Caco-2 (cell line): ENCODE results near the gene AGK. TPM values are rescaled to one million over a fixed set of nuclear protein-coding genes. Genes with fewer than 3 reads are reported as not detected.
A peak's percentile ranks its signal among the peaks of the same experiment; 100 is the strongest.

Experiments
- BruUV-seq: library from RNA; stranded (reverse); fragments of 400-500 nt; replicated peaks from 2 replicates; lab custom pipeline; 2021; lab: Mats Ljungman, UMichigan
- CTCF ChIA-PET: fragments of 300-600 bp; sonication (Branson Sonifier 250); formaldehyde crosslinking; loops from one replicate; lab custom pipeline; 2022; ENCODE audit warnings: antibody characterized with exemption; lab: Charles Lee
- POLR2A ChIA-PET: fragments of 300-600 bp; sonication (Branson Sonifier 250); formaldehyde crosslinking; loops from one replicate; lab custom pipeline; 2022; ENCODE audit warnings: antibody characterized with exemption; lab: Charles Lee
- DNase-seq, 2 experiments: peaks; one replicate each; pipeline versions ENCODE4 v3.0.0 to v3.0.0-alpha.2; 2020 to 2022
- H3K27me3 ChIP-seq: replicated peaks from 2 replicates; pipeline ENCODE4 v1.6.0; 2011; ENCODE audit warnings: low read length; ENCODE audit not compliant: control insufficient read depth, insufficient read depth
- H3K36me3 ChIP-seq: 2 replicates; pipeline ENCODE4 v1.5.1; 2011; ENCODE audit warnings: low read length; ENCODE audit not compliant: control insufficient read depth, insufficient read depth
- H3K4me1 ChIP-seq: fragments of 250-450 bp; sonication (Bioruptor Pico); 2 replicates; pipeline ENCODE4 v1.5.1; 2020; ENCODE audit warnings: mild to moderate bottlenecking
- H3K4me3 ChIP-seq: 2 replicates; pipeline ENCODE4 v1.5.1; 2011; ENCODE audit warnings: low read depth, mild to moderate bottlenecking, control low read depth, low read length
- H3K9me3 ChIP-seq: fragments of 250-450 bp; sonication (Bioruptor Pico); 2 replicates; pipeline ENCODE4 v1.5.1; 2020; ENCODE audit warnings: mild to moderate bottlenecking, moderate library complexity
- H3K27ac Mint-ChIP-seq: one replicate; pipeline ENCODE4 v1.8.0; 2022; ENCODE audit warnings: mixed read lengths; ENCODE audit not compliant: unreplicated experiment
- H3K27me3 Mint-ChIP-seq: one replicate; pipeline ENCODE4 v1.8.0; 2022; ENCODE audit warnings: mixed read lengths; ENCODE audit not compliant: insufficient read depth, unreplicated experiment
- H3K36me3 Mint-ChIP-seq: one replicate; pipeline ENCODE4 v1.8.0; 2022; ENCODE audit warnings: mild to moderate bottlenecking, mixed read lengths; ENCODE audit not compliant: insufficient read depth, unreplicated experiment
- H3K4me1 Mint-ChIP-seq: one replicate; pipeline ENCODE4 v1.8.0; 2022; ENCODE audit warnings: low read depth, mixed read lengths; ENCODE audit not compliant: unreplicated experiment
- H3K4me3 Mint-ChIP-seq: one replicate; pipeline ENCODE4 v1.8.0; 2022; ENCODE audit warnings: mild to moderate bottlenecking, moderate library complexity, mixed read lengths; ENCODE audit not compliant: unreplicated experiment
- H3K9me3 Mint-ChIP-seq: one replicate; pipeline ENCODE4 v1.8.0; 2022; ENCODE audit warnings: mixed read lengths; ENCODE audit not compliant: unreplicated experiment
- intact Hi-C: fragments of 100-400 bp; cut with micrococcal nuclease; formaldehyde crosslinking; loops from one replicate; pipeline ENCODE4 v1.10.0; 2022; ENCODE audit not compliant: unreplicated experiment
- total RNA-seq: library from RNA; stranded (reverse); gene quantifications from 2 replicates; pipeline ENCODE4 v1.2.3, GENCODE V29; 2022
- TF ChIP-seq, protein P1 (sequence below), 2 experiments: fragments of 200-600 bp in 1 of 2; IDR thresholded peaks; 1 replicate in 1 of 2; 2 replicates in 1 of 2; pipeline versions ENCODE4 v1.5.1 to v1.8.0; 2011 to 2022; ENCODE audit warnings: antibody characterized with exemption in 1 of 2, control low read depth in 1 of 2, inconsistent platforms in 1 of 2, low read depth in 1 of 2, low read length in 1 of 2, mild to moderate bottlenecking in 1 of 2, moderate library complexity in 1 of 2; ENCODE audit not compliant: insufficient read depth in 1 of 2, severe bottlenecking in 1 of 2, unreplicated experiment in 1 of 2

Gene AGK
- total RNA-seq, 1 experiment from 2014 or later = 32.3 TPM

- ChIA-PET CTCF (interaction anchor here (0.6 kb wide), 1 partner anchor 120 kb away, joined by 3 read pairs; no protein-coding TSS in a partner anchor), POLR2A (no interaction called here)
- H3K9me3 Mint-ChIP-seq = no peaks in the 10 kb centered on the region
These were observed 17.9 kb upstream of the AGK start for GRCh38 chr7:141533149-141533949.

GRCh38 chr7:141534757-141535737 is 16.2 kb upstream of the AGK start:
- no peak for DNase-seq
- no TSS peak for BruUV-seq

More at GRCh38 chr7:141533149-141533949, 17.9 kb upstream of the AGK start:
- intact Hi-C loops = loop anchor here (1.0 to 10.0 kb wide), 8 partner anchors 117 to 719 kb away; no protein-coding TSS in a partner anchor
- no peaks in the 10 kb centered on the region for H3K36me3 Mint-ChIP-seq
- Histone ChIP-seq H3K4me1 (no peaks in the 10 kb centered on the region), H3K36me3 (no peaks in the 10 kb centered on the region), H3K9me3 (no peaks in the 10 kb centered on the region), H3K27me3 (peaks cover 3% of the 10 kb centered on the region), H3K4me3 (no peak overlapping the region)
- no peaks in the 10 kb centered on the region for H3K4me1 Mint-ChIP-seq
- peaks cover 13% of the 10 kb centered on the region for H3K27me3 Mint-ChIP-seq
- H3K27ac Mint-ChIP-seq = no peak overlapping the region
- TF ChIP-seq, protein P1, sequence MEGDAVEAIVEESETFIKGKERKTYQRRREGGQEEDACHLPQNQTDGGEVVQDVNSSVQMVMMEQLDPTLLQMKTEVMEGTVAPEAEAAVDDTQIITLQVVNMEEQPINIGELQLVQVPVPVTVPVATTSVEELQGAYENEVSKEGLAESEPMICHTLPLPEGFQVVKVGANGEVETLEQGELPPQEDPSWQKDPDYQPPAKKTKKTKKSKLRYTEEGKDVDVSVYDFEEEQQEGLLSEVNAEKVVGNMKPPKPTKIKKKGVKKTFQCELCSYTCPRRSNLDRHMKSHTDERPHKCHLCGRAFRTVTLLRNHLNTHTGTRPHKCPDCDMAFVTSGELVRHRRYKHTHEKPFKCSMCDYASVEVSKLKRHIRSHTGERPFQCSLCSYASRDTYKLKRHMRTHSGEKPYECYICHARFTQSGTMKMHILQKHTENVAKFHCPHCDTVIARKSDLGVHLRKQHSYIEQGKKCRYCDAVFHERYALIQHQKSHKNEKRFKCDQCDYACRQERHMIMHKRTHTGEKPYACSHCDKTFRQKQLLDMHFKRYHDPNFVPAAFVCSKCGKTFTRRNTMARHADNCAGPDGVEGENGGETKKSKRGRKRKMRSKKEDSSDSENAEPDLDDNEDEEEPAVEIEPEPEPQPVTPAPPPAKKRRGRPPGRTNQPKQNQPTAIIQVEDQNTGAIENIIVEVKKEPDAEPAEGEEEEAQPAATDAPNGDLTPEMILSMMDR (IDR thresholded peaks at IDR 0.05; ENCODE audit: insufficient read depth in 1 of 2, low read depth in 1 of 2, low read length in 1 of 2, severe bottlenecking in 1 of 2, unreplicated experiment in 1 of 2) = peak; percentile 91 to 96
- H3K4me3 Mint-ChIP-seq = no peak overlapping the region
- peak; percentile 46 to 70 for DNase-seq
- BruUV-seq = no TSS peak

More at GRCh38 chr7:141534757-141535737, 16.2 kb upstream of the AGK start:
- no peaks in the 10 kb centered on the region for H3K9me3 ChIP-seq
- no peak overlapping the region for H3K27ac Mint-ChIP-seq
- TF ChIP-seq, protein P1 (IDR thresholded peaks at IDR 0.05; ENCODE audit: insufficient read depth in 1 of 2, low read depth in 1 of 2, low read length in 1 of 2, severe bottlenecking in 1 of 2, unreplicated experiment in 1 of 2) = no peak
- peaks cover 16% of the 10 kb centered on the region for H3K27me3 Mint-ChIP-seq
- no peak overlapping the region for H3K4me3 ChIP-seq
- H3K4me3 Mint-ChIP-seq = no peak overlapping the region
- no peaks in the 10 kb centered on the region for H3K9me3 Mint-ChIP-seq
- no peaks in the 10 kb centered on the region for H3K4me1 Mint-ChIP-seq
- H3K4me1 ChIP-seq = no peaks in the 10 kb centered on the region
- no peaks in the 10 kb centered on the region for H3K27me3 ChIP-seq
- no peaks in the 10 kb centered on the region for H3K36me3 ChIP-seq
- ChIA-PET CTCF (no interaction called here), POLR2A (no interaction called here)
- intact Hi-C loops = loop anchor here (5.0 to 10.0 kb wide), 2 partner anchors 193 to 720 kb away; no protein-coding TSS in a partner anchor
- no peaks in the 10 kb centered on the region for H3K36me3 Mint-ChIP-seq
